Chondrocyte (in vitro differentiated cells): ENCODE data around the gene ITPR3. TPM values are rescaled to one million over a fixed set of nuclear protein-coding genes. Genes with fewer than 3 reads are reported as not detected.

ENCODE experiments used
- DNase-seq: peaks from one replicate; pipeline ENCODE4 v3.0.0; 2021; ENCODE audit warnings: mixed read lengths, low spot score
- H3K27ac Mint-ChIP-seq: one replicate; pipeline ENCODE4 v1.8.0; 2021; ENCODE audit warnings: mild to moderate bottlenecking, moderate library complexity, mixed read lengths; ENCODE audit not compliant: unreplicated experiment
- H3K27me3 Mint-ChIP-seq: 2 replicates; pipeline ENCODE4 v1.8.0; 2021; ENCODE audit warnings: low read depth, mixed read lengths
- H3K36me3 Mint-ChIP-seq: 2 replicates; pipeline ENCODE4 v1.8.0; 2021; ENCODE audit warnings: low read depth, mixed read lengths
- H3K4me1 Mint-ChIP-seq: 2 replicates; pipeline ENCODE4 v1.8.0; 2021; ENCODE audit warnings: low read depth, mild to moderate bottlenecking, mixed read lengths
- H3K4me3 Mint-ChIP-seq: one replicate; pipeline ENCODE4 v1.8.0; 2021; ENCODE audit warnings: mild to moderate bottlenecking, moderate library complexity, mixed read lengths; ENCODE audit not compliant: unreplicated experiment
- H3K9me3 Mint-ChIP-seq: 2 replicates; pipeline ENCODE4 v1.8.0; 2021; ENCODE audit warnings: low read depth, mixed read lengths
- CTCF ChIP-seq: fragments of 200-600 bp; sonication (generic); IDR thresholded peaks from 2 replicates; pipeline ENCODE4 v1.5.0; 2021; ENCODE audit warnings: antibody characterized with exemption, mild to moderate bottlenecking, moderate library complexity
- total RNA-seq: library from RNA; stranded (reverse); gene quantifications from 3 replicates; pipeline ENCODE4 v1.2.1, GENCODE V29; 2021

Gene ITPR3
- total RNA-seq, 1 donor from 2014 or later: 10.0 TPM

DNA sequence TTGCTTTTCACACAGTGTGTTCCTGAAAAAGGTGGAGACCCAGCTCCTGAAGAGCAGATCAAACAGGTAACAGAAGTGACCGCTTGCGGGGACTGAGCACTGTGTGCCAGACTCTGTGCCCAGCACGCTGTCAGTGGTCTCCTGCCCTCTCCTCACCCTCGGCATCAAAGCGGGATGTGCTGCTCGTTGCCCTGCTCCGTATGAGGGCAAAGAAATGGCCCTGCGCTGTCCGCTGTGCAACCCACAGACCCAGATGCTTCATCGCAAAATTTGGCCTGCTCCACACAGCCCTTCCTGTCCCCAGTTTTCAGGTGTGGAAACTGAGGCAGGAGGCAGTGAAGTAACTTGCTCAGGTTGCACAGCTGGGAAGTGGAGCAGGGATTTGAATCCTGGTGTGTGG is 76.7 kb downstream of the ITPR3 start:
- peak overlapping the region; percentile 78 for H3K27ac Mint-ChIP-seq
- TF ChIP-seq CTCF: no peak
- peak; percentile 68 for DNase-seq
- H3K27me3 Mint-ChIP-seq: no peaks in the 10 kb centered on the region
- H3K4me3 Mint-ChIP-seq: no peak overlapping the region
- H3K36me3 Mint-ChIP-seq: peaks cover 2% of the 10 kb centered on the region
- no peaks in the 10 kb centered on the region for H3K9me3 Mint-ChIP-seq
- H3K4me1 Mint-ChIP-seq: peaks cover 51% of the 10 kb centered on the region

DNA sequence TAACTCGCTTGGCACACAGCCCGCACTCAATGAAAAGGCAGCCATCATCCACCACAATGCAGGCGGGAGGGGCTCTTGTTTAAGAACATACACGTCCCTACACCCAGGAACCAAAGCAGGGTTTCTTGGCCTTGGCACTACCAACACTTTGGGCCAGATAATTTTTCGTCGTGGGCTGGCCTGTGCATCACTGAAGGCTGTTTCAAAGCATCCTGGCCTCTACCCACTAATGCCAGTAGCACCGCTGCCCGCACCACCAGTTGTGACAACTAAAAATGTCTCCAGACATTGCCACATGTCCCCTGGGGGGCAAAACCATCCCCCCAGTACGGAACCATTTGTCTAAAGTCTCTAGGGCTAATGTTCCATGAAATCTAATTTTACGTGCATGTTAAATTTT is 77.4 kb downstream of the ITPR3 start:
- H3K4me3 Mint-ChIP-seq: no peak overlapping the region
- peak; percentile 48 for DNase-seq
- peaks cover 44% of the 10 kb centered on the region for H3K4me1 Mint-ChIP-seq
- H3K9me3 Mint-ChIP-seq: no peaks in the 10 kb centered on the region
- TF ChIP-seq CTCF: no peak
- H3K36me3 Mint-ChIP-seq: peaks cover 2% of the 10 kb centered on the region
- H3K27ac Mint-ChIP-seq: no peak overlapping the region
- H3K27me3 Mint-ChIP-seq: no peaks in the 10 kb centered on the region

GRCh38 chr6:33699131-33699530 is 78.0 kb downstream of the ITPR3 start:
- TF ChIP-seq CTCF: no peak
- H3K9me3 Mint-ChIP-seq: no peaks in the 10 kb centered on the region
- H3K4me3 Mint-ChIP-seq: no peak overlapping the region
- H3K36me3 Mint-ChIP-seq: peaks cover 2% of the 10 kb centered on the region
- H3K27me3 Mint-ChIP-seq: no peaks in the 10 kb centered on the region
- H3K27ac Mint-ChIP-seq: no peak overlapping the region
- DNase-seq: peak; percentile 35
- H3K4me1 Mint-ChIP-seq: peaks cover 38% of the 10 kb centered on the region

DNA sequence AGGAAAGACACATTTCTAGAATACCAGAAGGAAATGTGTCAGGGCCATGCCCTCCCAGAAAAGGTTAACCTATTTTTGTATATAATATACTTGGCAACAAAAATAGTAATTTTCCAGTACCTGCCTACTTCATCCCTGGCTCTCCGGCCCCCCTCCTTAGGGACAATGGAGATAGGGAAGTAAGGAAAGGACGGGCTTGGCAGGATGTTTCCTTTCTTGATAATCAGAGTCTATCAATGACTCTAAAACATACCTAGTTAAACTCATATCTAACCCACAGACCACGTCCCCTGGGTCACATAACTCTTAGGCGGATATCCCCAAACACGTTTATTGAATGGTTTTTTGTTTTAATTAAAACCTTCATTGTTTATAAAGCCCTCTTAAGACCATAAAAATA is 78.6 kb downstream of the ITPR3 start:
- peaks cover 32% of the 10 kb centered on the region for H3K4me1 Mint-ChIP-seq
- H3K27ac Mint-ChIP-seq: no peak overlapping the region
- H3K27me3 Mint-ChIP-seq: no peaks in the 10 kb centered on the region
- no peaks in the 10 kb centered on the region for H3K9me3 Mint-ChIP-seq
- DNase-seq: peak; percentile 19
- H3K36me3 Mint-ChIP-seq: peaks cover 2% of the 10 kb centered on the region
- H3K4me3 Mint-ChIP-seq: no peak overlapping the region
- no peak for TF ChIP-seq CTCF

GRCh38 chr6:33700391-33701050 is 79.4 kb downstream of the ITPR3 start:
- DNase-seq: no peak
- Mint-ChIP-seq H3K4me1 (peaks cover 32% of the 10 kb centered on the region), H3K36me3 (peaks cover 2% of the 10 kb centered on the region), H3K9me3 (no peaks in the 10 kb centered on the region), H3K27ac (no peak overlapping the region), H3K27me3 (no peaks in the 10 kb centered on the region), H3K4me3 (no peak overlapping the region)
- TF ChIP-seq CTCF: peak; percentile 84
